SJSA1 (cell line): ENCODE data around the gene ACACA. TPM values are rescaled to one million over a fixed set of nuclear protein-coding genes. Genes with fewer than 3 reads are reported as not detected.

Source experiments
- DNase-seq, 2 experiments: peaks; one replicate each; pipeline ENCODE4 v3.0.0-alpha.2; 2015 to 2020; ENCODE audit warnings: low spot score in 2 of 2, low read depth in 1 of 2
- H3K27ac ChIP-seq: fragments of 250-450 bp; sonication (Bioruptor Pico); 2 replicates; pipeline ENCODE4 v1.5.1; 2020; ENCODE audit warnings: mild to moderate bottlenecking, moderate library complexity
- H3K27me3 ChIP-seq: fragments of 250-450 bp; sonication (Bioruptor Pico); replicated peaks from 2 replicates; pipeline ENCODE4 v1.5.1; 2020; ENCODE audit warnings: mild to moderate bottlenecking, moderate library complexity
- H3K36me3 ChIP-seq: fragments of 250-450 bp; sonication (Bioruptor Pico); 2 replicates; pipeline ENCODE4 v1.5.1; 2020; ENCODE audit warnings: mild to moderate bottlenecking
- H3K4me1 ChIP-seq: fragments of 250-450 bp; sonication (Bioruptor Pico); replicated peaks from 2 replicates; pipeline ENCODE4 v1.6.1; 2021; ENCODE audit warnings: mild to moderate bottlenecking
- H3K4me3 ChIP-seq: fragments of 250-450 bp; sonication (Bioruptor Pico); 2 replicates; pipeline ENCODE4 v1.5.1; 2020; ENCODE audit warnings: mild to moderate bottlenecking
- H3K9me3 ChIP-seq: fragments of 250-450 bp; sonication (Bioruptor Pico); replicated peaks from 2 replicates; pipeline ENCODE4 v1.5.1; 2020; ENCODE audit warnings: mild to moderate bottlenecking
- total RNA-seq: library from RNA; depleted of rRNA; stranded (reverse); fragments of >200 nt; shearing (Covaris generic); gene quantifications from 2 replicates; pipeline ENCODE4 v1.2.3, GENCODE V29; 2014

Gene ACACA
- total RNA-seq, 1 experiment from 2014 or later: 23.4 TPM

- H3K36me3 ChIP-seq: peaks cover 19% of the 10 kb centered on the region
- H3K9me3 ChIP-seq: no peaks in the 10 kb centered on the region
- no peaks in the 10 kb centered on the region for H3K27me3 ChIP-seq
- DNase-seq: no peak
- no peak overlapping the region for H3K4me3 ChIP-seq
- H3K4me1 ChIP-seq: no peaks in the 10 kb centered on the region
- H3K27ac ChIP-seq: no peak overlapping the region
Measured at GRCh38 chr17:37123941-37124820, 282.5 kb downstream of the ACACA start.

GRCh38 chr17:37123386-37123785 is 283.2 kb downstream of the ACACA start:
- DNase-seq: no peak

GRCh38 chr17:37121616-37122015 is 285.0 kb downstream of the ACACA start:
- H3K4me3 ChIP-seq: no peak overlapping the region
- H3K27me3 ChIP-seq: no peaks in the 10 kb centered on the region
- no peak for DNase-seq
- peaks cover 16% of the 10 kb centered on the region for H3K36me3 ChIP-seq
- no peaks in the 10 kb centered on the region for H3K9me3 ChIP-seq
- H3K4me1 ChIP-seq: no peaks in the 10 kb centered on the region
- no peak overlapping the region for H3K27ac ChIP-seq

More at GRCh38 chr17:37123386-37123785, 283.2 kb downstream of the ACACA start:
- Histone ChIP-seq H3K27me3 (no peaks in the 10 kb centered on the region), H3K9me3 (no peaks in the 10 kb centered on the region), H3K27ac (no peak overlapping the region), H3K4me1 (no peaks in the 10 kb centered on the region), H3K4me3 (no peak overlapping the region), H3K36me3 (peaks cover 16% of the 10 kb centered on the region)

- no peak for DNase-seq
- H3K9me3 ChIP-seq: no peaks in the 10 kb centered on the region
- H3K27me3 ChIP-seq: no peaks in the 10 kb centered on the region
- H3K27ac ChIP-seq: no peak overlapping the region
- H3K4me3 ChIP-seq: no peak overlapping the region
- peaks cover 13% of the 10 kb centered on the region for H3K36me3 ChIP-seq
- H3K4me1 ChIP-seq: no peaks in the 10 kb centered on the region
Measured at GRCh38 chr17:37118366-37119137, 288.1 kb downstream of the ACACA start.

- H3K4me3 ChIP-seq: no peak overlapping the region
- H3K36me3 ChIP-seq: peaks cover 13% of the 10 kb centered on the region
- no peak overlapping the region for H3K27ac ChIP-seq
- no peaks in the 10 kb centered on the region for H3K4me1 ChIP-seq
- no peaks in the 10 kb centered on the region for H3K27me3 ChIP-seq
- H3K9me3 ChIP-seq: no peaks in the 10 kb centered on the region
- peak in 1 of 2 experiments; percentile 11 for DNase-seq
Measured at GRCh38 chr17:37117373-37118142, 289.1 kb downstream of the ACACA start.

- no peaks in the 10 kb centered on the region for H3K4me1 ChIP-seq
- no peak overlapping the region for H3K27ac ChIP-seq
- DNase-seq: no peak
- no peak overlapping the region for H3K4me3 ChIP-seq
- H3K27me3 ChIP-seq: no peaks in the 10 kb centered on the region
- no peaks in the 10 kb centered on the region for H3K9me3 ChIP-seq
- H3K36me3 ChIP-seq: peaks cover 16% of the 10 kb centered on the region
Measured at GRCh38 chr17:37116671-37117185, 289.9 kb downstream of the ACACA start.

GRCh38 chr17:37111329-37111728 is 295.3 kb downstream of the ACACA start:
- peaks cover 20% of the 10 kb centered on the region for H3K36me3 ChIP-seq

GRCh38 chr17:37110746-37111145 is 295.9 kb downstream of the ACACA start:
- no peak overlapping the region for H3K4me3 ChIP-seq
- no peak for DNase-seq
- no peaks in the 10 kb centered on the region for H3K27me3 ChIP-seq
- H3K4me1 ChIP-seq: no peaks in the 10 kb centered on the region
- H3K9me3 ChIP-seq: no peaks in the 10 kb centered on the region
- H3K27ac ChIP-seq: no peak overlapping the region
- H3K36me3 ChIP-seq: peaks cover 20% of the 10 kb centered on the region

More at GRCh38 chr17:37111329-37111728, 295.3 kb downstream of the ACACA start:
- H3K27me3 ChIP-seq: no peaks in the 10 kb centered on the region
- no peaks in the 10 kb centered on the region for H3K4me1 ChIP-seq
- no peak for DNase-seq
- H3K27ac ChIP-seq: no peak overlapping the region
- no peaks in the 10 kb centered on the region for H3K9me3 ChIP-seq
- H3K4me3 ChIP-seq: no peak overlapping the region

GRCh38 chr17:37109731-37110710 is 296.6 kb downstream of the ACACA start:
- no peak for DNase-seq

GRCh38 chr17:37109106-37109505 is 297.5 kb downstream of the ACACA start:
- Histone ChIP-seq H3K36me3 (peaks cover 23% of the 10 kb centered on the region), H3K27ac (no peak overlapping the region)

More at GRCh38 chr17:37109731-37110710, 296.6 kb downstream of the ACACA start:
- no peaks in the 10 kb centered on the region for H3K27me3 ChIP-seq
- H3K9me3 ChIP-seq: no peaks in the 10 kb centered on the region
- no peak overlapping the region for H3K4me3 ChIP-seq
- H3K27ac ChIP-seq: no peak overlapping the region
- no peaks in the 10 kb centered on the region for H3K4me1 ChIP-seq
- H3K36me3 ChIP-seq: peaks cover 20% of the 10 kb centered on the region

GRCh38 chr17:37107406-37108083 is 299.1 kb downstream of the ACACA start:
- no peak for DNase-seq
- Histone ChIP-seq H3K36me3 (peaks cover 26% of the 10 kb centered on the region), H3K9me3 (no peaks in the 10 kb centered on the region), H3K27me3 (no peaks in the 10 kb centered on the region), H3K4me3 (no peak overlapping the region), H3K27ac (no peak overlapping the region), H3K4me1 (no peaks in the 10 kb centered on the region)

More at GRCh38 chr17:37109106-37109505, 297.5 kb downstream of the ACACA start:
- Histone ChIP-seq H3K4me1 (no peaks in the 10 kb centered on the region), H3K4me3 (no peak overlapping the region), H3K9me3 (no peaks in the 10 kb centered on the region), H3K27me3 (no peaks in the 10 kb centered on the region)
- DNase-seq: no peak

- no peaks in the 10 kb centered on the region for H3K9me3 ChIP-seq
- H3K27ac ChIP-seq: no peak overlapping the region
- DNase-seq: no peak
- H3K4me1 ChIP-seq: no peaks in the 10 kb centered on the region
- no peaks in the 10 kb centered on the region for H3K27me3 ChIP-seq
- no peak overlapping the region for H3K4me3 ChIP-seq
- peaks cover 19% of the 10 kb centered on the region for H3K36me3 ChIP-seq
Measured at GRCh38 chr17:37106049-37106448, 300.6 kb downstream of the ACACA start.
